ENCODE data around the gene P2RY8.

P2RY8 gene

DNA sequence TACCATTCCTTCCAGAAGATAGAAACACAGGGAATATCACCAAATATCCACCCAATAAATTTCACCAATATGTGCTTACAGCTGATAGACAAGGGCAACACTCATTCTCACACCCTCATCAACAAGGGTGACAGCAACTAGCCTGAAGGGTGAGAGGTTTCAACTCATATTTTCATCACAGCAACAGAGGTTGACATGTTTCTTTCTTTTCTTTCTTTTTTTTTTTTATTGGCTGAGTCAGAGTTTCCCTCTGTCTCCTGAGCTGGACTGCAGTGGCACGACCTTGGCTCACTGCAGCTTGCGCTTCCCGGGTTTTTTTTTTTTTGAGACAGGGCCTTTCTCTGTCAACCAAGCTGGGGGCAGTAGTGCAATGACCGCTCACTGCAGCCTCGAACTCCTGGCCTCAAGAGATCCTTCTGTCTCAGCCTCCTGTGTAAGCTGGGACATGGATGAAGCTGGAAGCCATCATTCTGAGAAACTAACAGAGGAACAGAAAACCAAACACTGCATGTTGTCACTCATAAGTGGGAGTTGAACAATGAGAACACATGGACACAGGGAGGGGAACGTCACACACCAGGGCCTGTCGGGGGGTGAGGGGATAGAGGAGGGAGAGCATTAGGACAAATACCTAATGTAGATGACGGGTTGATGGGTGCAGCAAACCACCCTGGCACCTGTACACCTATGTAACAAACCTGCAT, 56.8 kb downstream of the P2RY8 start (continued):
- TF ChIP-seq ZFHX2 (tag by site-specific recombination; conservative IDR thresholded peaks at IDR 0.05), result no peak
- no peak for TF ChIP-seq ZSCAN5A (tag by site-specific recombination; IDR thresholded peaks at IDR 0.05)

DNA sequence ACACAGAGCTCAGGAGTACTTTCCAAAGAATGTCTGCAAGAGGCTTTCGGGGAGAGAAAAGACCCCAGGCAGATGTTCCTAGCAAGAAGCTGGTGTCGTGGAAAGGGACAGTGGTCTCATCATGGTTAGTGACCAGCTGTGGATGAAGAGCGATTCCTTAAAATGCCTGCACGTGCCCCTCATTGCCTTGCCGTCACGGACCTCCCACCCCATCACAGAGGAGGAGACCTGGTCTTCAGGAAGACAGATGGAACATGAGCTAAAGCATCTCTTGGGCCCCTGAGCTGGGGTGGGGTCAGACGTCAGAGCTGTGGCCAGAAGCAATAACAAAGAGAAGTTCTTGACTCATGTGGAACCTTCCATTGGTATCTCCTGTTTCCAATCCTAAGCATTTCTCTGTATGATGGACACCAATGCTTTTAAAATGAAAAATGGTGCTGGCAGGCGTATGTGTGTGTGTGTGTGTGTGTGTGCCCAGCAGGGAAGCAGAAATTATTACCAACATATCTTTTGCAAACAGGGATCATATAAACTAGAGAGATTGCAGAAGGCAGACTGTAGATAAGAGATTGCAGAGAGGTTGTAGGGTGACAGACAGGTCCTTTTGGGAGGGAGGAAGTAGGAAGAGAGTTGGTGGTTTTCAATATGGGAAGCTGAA, 59.1 kb downstream of the P2RY8 start:
- Histone ChIP-seq H3K4me1 (ENCODE audit: control insufficient read depth, insufficient read depth, low read length) (no peaks in the 10 kb centered on the region), H3K9me3 (ENCODE audit: control insufficient read depth, insufficient read depth, low read depth, low read length) (0 out of 2 replicates have a peak, but pooled peaks cover 4% of the 10 kb centered on the region), H3K36me3 (ENCODE audit: control insufficient read depth in 2 of 2, insufficient read depth in 1 of 2, low read length in 2 of 2) (no peaks in the 10 kb centered on the region), H3K4me3 (ENCODE audit: low read depth, low read length) (no peak overlapping the region), H3K27ac (ENCODE audit: extremely low read depth, low read depth, low read length) (no peak overlapping the region)
- TF ChIP-seq ZSCAN23 (tag by site-specific recombination; IDR thresholded peaks at IDR 0.05), result no peak
- no peak for TF ChIP-seq ZNF707 (tag by site-specific recombination; IDR thresholded peaks at IDR 0.05)
- TF ChIP-seq ZNF558 (tag by site-specific recombination; IDR thresholded peaks at IDR 0.05), result no peak
- CTCF ChIA-PET, result no interaction called here
- POLR2A ChIA-PET, result no interaction called here

- 0 out of 2 replicates have a peak, but pooled peaks cover 4% of the 10 kb centered on the region for H3K9me3 ChIP-seq (ENCODE audit: control insufficient read depth, insufficient read depth, low read depth, low read length)
- TF ChIP-seq AEBP2 (tag by site-specific recombination; IDR thresholded peaks at IDR 0.05; ENCODE audit: borderline replicate concordance) (no peak), ZNF23 (tag by site-specific recombination; IDR thresholded peaks at IDR 0.05; ENCODE audit: borderline replicate concordance) (no peak), ZNF169 (tag by site-specific recombination; IDR thresholded peaks at IDR 0.05) (no peak), HOXA7 (CRISPR knock-in tag; IDR thresholded peaks at IDR 0.05; ENCODE audit: borderline replicate concordance) (no peak), ZNF335 (tag by site-specific recombination; conservative IDR thresholded peaks at IDR 0.05) (no peak), PRDM4 (tag by site-specific recombination; IDR thresholded peaks at IDR 0.05) (no peak)
- ChIA-PET POLR2A (no interaction called here), CTCF (no interaction called here)
- no peaks in the 10 kb centered on the region for H3K36me3 ChIP-seq (ENCODE audit: control insufficient read depth in 2 of 2, insufficient read depth in 1 of 2, low read length in 2 of 2)
- H3K27ac ChIP-seq (ENCODE audit: extremely low read depth, low read depth, low read length), result no peak overlapping the region
- no peak overlapping the region for H3K4me3 ChIP-seq (ENCODE audit: low read depth, low read length)
- H3K4me1 ChIP-seq (ENCODE audit: control insufficient read depth, insufficient read depth, low read length), result no peaks in the 10 kb centered on the region
Observed at GRCh38 chrX:1477229-1477628, 59.8 kb downstream of the P2RY8 start.

GRCh38 chrX:1476682-1477081, 60.3 kb downstream of the P2RY8 start:
- Histone ChIP-seq H3K36me3 (ENCODE audit: control insufficient read depth in 2 of 2, insufficient read depth in 1 of 2, low read length in 2 of 2) (no peaks in the 10 kb centered on the region), H3K27ac (ENCODE audit: extremely low read depth, low read depth, low read length) (no peak overlapping the region), H3K4me1 (ENCODE audit: control insufficient read depth, insufficient read depth, low read length) (no peaks in the 10 kb centered on the region), H3K4me3 (ENCODE audit: low read depth, low read length) (no peak overlapping the region), H3K9me3 (ENCODE audit: control insufficient read depth, insufficient read depth, low read depth, low read length) (0 out of 2 replicates have a peak, but pooled peaks cover 4% of the 10 kb centered on the region)
- ChIA-PET CTCF (no interaction called here), POLR2A (no interaction called here)
- TF ChIP-seq HIC1 (tag by site-specific recombination; IDR thresholded peaks at IDR 0.05) (no peak), ZNF571 (tag by site-specific recombination; IDR thresholded peaks at IDR 0.05) (no peak), ZNF114 (tag by site-specific recombination; IDR thresholded peaks at IDR 0.05) (no peak), ZNF621 (tag by site-specific recombination; IDR thresholded peaks at IDR 0.05) (no peak), ZNF140 (tag by site-specific recombination; IDR thresholded peaks at IDR 0.05) (no peak), ZNF112 (tag by site-specific recombination; IDR thresholded peaks at IDR 0.05) (no peak), ZNF16 (tag by site-specific recombination; IDR thresholded peaks at IDR 0.05; ENCODE audit: low read depth) (no peak), HOXD13 (CRISPR knock-in tag; IDR thresholded peaks at IDR 0.05; ENCODE audit: borderline replicate concordance) (no peak), ZNF549 (tag by site-specific recombination; IDR thresholded peaks at IDR 0.05) (no peak), ZNF596 (tag by site-specific recombination; IDR thresholded peaks at IDR 0.05) (no peak), REPIN1 (tag by site-specific recombination; IDR thresholded peaks at IDR 0.05; ENCODE audit: low read depth) (no peak)

Measured in HEK293 (cell line).